NOMO-1 treated with dmso at 0.1 percent for 144 hours (cell line): ENCODE results near the gene PCYOX1L.

Source experiments
- DNase-seq: peaks from one replicate; lab custom pipeline; 2025; ENCODE audit not compliant: unreplicated experiment; lab: John Stamatoyannopoulos, UW

The PCYOX1L gene

GRCh38 chr5:149405550-149406202, 47.8 kb downstream of the PCYOX1L start:
- no peak for DNase-seq

- no peak for DNase-seq
Measured at GRCh38 chr5:149406203-149406978, 48.5 kb downstream of the PCYOX1L start.

DNA sequence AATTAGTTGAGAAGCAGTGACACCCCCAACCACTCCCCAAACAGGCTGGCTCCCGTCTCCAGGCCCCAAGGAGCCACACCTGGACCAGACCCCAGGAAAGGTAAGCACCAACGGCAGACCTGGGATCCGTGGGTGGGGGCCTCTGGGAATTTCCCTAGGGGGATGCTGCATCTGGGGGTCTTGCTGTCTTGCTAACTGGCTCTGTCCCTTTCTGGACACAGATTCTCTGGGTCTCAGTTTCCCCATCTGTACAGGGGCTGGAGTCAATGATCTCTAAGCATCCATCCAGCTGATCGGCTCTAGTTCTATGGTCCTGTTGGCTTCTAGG, 49.1 kb downstream of the PCYOX1L start:
- no peak for DNase-seq

DNA sequence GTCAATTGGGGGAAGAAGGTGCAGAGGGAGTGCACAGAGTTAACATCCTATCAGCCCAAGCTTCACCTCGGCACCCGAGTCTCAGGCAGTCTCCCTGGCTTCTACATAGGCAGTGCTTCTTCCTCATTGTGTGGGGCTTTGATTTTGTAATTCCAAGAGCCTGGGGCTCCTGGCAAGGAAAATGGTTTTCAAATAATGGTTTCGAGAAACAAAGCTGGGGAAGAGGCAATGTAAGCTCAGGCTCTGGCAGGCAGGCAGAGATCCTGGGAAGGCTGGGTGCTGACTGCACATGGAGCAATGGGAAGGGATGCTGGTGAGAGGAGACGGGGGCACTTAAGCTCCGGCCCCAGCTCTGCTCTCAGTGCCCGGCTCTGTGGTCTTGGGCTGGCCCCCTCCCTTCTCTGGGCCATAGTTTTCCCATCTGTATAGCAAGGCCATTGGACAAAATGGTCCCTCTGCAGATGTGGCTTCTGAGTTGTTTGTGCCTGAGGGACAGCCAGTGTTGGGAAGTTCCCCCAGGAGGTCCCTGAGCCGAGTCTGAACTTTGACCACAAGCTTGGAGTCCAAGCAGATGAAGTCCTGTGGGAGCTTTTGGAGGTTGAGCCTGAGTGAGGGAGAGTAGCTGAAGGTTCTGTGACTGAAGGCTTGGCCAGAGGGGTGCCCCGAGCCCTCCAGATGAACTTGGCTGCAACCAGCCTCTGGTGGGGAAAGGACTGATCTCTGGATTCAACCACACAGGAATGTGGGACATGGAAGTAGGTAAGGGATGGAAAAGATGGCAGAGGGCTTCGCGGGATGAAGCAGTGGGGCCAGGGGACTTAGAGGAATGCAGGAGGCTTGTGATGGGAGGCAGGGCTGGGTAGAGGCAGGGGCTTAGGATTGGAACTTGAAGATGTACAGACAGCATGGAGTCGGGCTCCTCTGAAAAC, 49.7 kb downstream of the PCYOX1L start:
- no peak for DNase-seq

GRCh38 chr5:149408252-149409099, 50.6 kb downstream of the PCYOX1L start:
- no peak for DNase-seq

DNA sequence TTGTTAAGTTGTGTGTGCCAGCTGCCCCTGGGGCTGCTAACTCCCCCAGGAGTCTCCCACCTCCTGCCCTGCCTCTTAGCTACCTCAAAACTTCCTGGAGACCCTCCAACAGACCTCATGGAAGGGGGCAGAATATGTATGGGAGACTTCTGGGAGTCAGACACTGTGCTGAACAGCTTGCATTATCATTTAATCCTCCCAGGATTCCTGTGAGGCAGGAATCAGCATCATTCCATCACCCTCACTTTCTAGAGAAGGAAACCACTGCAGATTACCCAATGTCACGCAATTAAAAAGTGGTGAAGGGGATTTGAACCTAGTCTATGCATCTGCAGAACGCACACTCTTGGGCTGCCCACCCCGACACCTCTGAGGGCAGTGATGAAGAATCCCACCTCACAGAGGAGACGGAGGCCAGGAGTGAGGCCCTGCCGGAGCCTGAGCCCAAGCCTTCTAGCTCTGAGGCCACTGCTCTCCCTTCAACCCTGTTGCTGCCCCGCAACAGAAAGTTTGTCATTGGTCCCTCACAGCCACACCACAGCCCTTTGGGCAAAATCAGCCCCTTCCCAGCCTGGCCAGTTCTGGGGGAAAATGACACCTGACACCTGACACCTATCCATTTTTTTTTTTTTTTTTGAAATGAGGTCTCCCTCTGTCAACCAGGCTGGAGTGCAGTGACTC, 51.6 kb downstream of the PCYOX1L start:
- DNase-seq = no peak

DNA sequence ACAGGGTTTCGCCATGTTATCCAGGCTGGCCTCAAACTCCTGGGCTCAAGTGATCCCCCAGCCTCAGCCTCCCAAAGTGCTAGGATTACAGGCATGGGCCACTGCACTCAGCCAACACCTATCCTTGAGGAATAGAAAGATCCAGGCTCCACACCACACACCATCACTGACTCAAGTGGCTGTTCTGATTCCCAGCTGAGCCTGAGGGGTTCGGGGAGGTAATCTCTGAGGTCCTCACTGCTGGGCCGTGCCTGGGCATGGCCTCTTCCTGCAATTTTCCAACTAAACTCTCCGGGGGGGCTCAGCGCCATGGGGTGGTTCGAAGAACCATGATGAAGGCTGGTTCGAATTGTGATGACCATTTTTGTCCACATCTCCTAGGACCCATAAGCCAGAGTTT, 52.2 kb downstream of the PCYOX1L start:
- DNase-seq = no peak

DNA sequence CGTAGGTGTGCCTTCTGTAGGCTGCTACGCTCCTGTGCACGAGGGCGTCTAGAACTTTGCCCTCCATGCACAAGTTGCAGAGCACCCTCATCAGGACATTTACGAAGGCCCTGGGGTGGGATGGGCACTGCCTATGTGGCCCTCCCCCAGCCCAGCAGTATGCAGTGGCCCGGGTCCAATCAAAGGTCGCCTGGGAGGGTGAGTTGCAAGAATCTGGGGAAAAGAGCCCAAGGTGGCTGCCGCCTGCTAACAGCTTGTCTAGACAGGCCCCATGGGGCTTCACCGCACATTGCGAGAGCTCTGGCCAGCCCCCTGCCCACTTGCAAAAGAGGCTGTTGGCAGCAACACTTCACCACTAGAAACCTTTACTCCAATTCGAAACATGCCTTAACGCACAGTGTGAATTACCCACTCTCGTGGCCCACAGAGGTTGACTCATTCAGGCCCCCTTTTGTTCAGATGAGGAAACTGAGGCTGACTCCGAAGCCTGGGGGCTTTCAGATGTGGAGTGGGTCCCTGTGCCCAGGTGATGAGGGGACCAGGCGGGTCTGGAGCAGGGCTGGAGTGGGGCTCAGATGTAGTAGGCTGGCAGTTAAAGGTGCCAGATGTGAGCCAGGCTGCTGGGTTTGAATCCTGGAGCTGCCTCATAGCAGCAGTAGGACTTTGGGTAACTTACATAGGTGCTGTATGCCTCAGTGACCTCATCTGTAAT, 53.0 kb downstream of the PCYOX1L start:
- DNase-seq = no peak

GRCh38 chr5:149411738-149412519, 54.1 kb downstream of the PCYOX1L start:
- DNase-seq = no peak

- no peak for DNase-seq
Measured at GRCh38 chr5:149412783-149413476, 55.1 kb downstream of the PCYOX1L start.

DNA sequence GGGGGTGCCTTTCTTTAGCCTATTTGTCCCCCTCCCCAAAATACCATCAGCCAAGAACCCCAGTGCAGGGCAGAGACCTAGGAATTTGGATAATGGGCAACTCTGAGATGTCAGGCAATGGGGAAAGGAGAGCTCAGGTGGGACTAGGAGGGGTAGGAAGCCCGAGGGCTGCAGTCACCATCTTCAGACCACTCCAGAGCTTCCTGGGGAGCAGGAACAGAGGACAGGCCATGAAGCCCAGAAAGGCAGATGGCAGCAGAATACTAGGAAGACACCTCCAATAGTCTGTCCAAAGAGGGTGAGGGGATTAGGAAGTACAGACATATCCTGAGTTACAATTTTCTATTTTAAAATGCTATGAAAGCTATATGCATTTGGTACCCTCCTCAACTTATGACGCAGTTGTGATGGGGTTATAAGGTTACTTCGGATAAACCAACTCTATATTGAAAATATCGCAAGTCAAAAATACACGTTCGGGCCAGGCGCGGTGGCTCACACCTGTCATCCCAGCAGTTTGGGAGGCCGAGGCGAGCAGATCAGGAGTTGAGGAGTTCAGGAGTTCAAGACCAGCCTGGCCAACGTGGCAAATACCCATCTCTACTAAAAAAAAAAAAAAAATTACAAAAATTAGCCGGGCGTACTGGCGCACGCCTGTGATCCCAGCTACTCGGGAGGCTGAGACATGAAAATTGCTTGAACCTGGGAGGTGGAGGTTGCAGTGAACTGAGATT, 55.8 kb downstream of the PCYOX1L start:
- no peak for DNase-seq

DNA sequence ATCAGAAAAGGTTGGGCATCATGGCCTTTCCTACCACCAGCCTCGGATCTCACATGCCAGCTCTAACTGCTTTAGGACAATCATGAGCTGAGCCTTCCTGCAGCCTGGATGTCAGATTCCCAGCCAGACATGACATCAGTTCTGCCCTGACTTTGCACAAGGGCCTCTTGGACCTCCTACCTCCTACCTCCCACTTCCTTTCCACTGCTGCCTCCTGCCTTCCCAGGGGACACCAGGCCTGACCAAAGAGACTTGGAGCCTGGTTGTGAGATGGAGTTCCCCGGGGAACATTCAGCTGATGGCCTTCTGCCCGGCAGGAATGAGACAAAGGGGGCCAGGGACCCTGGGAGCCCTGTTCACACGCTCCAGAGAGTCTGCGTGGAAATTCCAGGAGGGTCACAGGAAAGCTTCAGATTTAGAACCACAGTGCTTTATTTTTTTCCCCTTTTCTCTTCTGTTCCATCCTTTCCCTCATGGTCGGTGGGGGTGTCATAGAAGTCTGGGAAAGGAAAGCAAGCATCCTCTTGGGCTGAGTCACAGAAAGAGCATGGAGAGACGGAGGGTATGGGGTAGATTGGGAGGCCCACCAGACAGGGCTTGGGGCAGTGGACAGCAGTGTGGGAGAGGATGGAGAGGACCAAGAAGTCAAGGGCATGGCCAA, 56.7 kb downstream of the PCYOX1L start:
- DNase-seq = no peak

GRCh38 chr5:149415066-149415967, 57.5 kb downstream of the PCYOX1L start:
- DNase-seq = no peak

GRCh38 chr5:149416987-149417710, 59.3 kb downstream of the PCYOX1L start:
- DNase-seq = no peak

DNA sequence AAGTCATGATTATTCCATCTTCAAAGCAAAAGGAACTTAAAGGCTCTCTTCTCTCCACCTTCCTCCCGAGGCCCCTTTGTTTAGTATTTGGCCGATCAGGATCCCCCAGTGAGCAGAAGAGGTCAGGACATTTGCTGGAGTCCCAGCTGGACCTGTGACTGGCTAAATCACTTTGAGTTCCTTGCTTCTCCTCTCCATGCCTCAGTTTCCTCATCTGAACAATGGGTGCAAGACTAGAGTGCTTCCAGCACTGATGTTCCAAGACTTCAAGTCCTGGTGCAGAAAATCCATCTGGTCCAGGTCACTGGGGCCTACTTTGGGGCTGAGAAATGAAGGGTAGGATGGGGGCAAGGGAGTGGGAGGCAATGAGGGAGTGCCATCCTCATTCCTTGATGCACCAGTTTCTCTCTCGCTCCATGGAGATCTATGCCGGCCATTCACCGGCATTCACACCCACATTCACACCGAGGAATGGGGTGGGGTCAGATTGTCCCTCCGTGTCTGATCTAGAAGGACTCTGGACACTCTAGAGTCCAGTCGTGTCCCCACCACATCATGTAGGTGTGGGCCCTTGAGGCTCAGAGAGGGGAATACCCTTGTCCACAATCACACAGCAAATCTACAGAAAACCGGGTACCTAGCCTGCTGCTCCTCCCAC, 60.0 kb downstream of the PCYOX1L start:
- DNase-seq = no peak
